GM23248 (cell line): Measurements from ENCODE around the gene LGI2. TPM values are rescaled to one million over a fixed set of nuclear protein-coding genes. Genes with fewer than 3 reads are reported as not detected.
A peak's percentile ranks its signal among the peaks of the same experiment; 100 is the strongest.

Source experiments
- DNase-seq: peaks from one replicate; pipeline ENCODE4 v3.0.0-alpha.2; 2015
- H2AFZ ChIP-seq: fragments of 200-600 bp; sonication (generic); 2 replicates; pipeline ENCODE4 v1.6.1; 2016; ENCODE audit warnings: antibody characterized with exemption
- H3F3A ChIP-seq: fragments of 200-600 bp; sonication (generic); 2 replicates; pipeline ENCODE4 v1.6.1; 2016; ENCODE audit warnings: mild to moderate bottlenecking, antibody characterized with exemption, mixed run types; ENCODE audit not compliant: insufficient read depth
- H3K27ac ChIP-seq: fragments of 200-600 bp; sonication (generic); 2 replicates; pipeline ENCODE4 v1.5.1; 2016; ENCODE audit warnings: mild to moderate bottlenecking
- H3K27me3 ChIP-seq: fragments of 200-600 bp; sonication (generic); replicated peaks from 2 replicates; pipeline ENCODE4 v1.6.1; 2016; ENCODE audit warnings: mild to moderate bottlenecking; ENCODE audit not compliant: insufficient read depth
- H3K36me3 ChIP-seq: fragments of 200-600 bp; sonication (generic); 2 replicates; pipeline ENCODE4 v1.6.1; 2016; ENCODE audit warnings: low read depth, mild to moderate bottlenecking
- H3K4me1 ChIP-seq: fragments of 200-600 bp; sonication (generic); 2 replicates; pipeline ENCODE4 v1.6.1; 2016; ENCODE audit warnings: mild to moderate bottlenecking; ENCODE audit not compliant: insufficient read depth
- H3K4me2 ChIP-seq: fragments of 200-600 bp; sonication (generic); one replicate; pipeline ENCODE4 v1.6.1; 2016; ENCODE audit warnings: mild to moderate bottlenecking; ENCODE audit not compliant: unreplicated experiment
- H3K4me3 ChIP-seq: fragments of 200-600 bp; sonication (generic); 2 replicates; pipeline ENCODE4 v1.5.1; 2016; ENCODE audit warnings: mild to moderate bottlenecking
- H3K79me2 ChIP-seq: fragments of 200-600 bp; sonication (generic); 2 replicates; pipeline ENCODE4 v1.6.1; 2016; ENCODE audit warnings: mild to moderate bottlenecking; ENCODE audit not compliant: insufficient read depth
- H3K9ac ChIP-seq: fragments of 200-600 bp; sonication (generic); 2 replicates; pipeline ENCODE4 v1.6.1; 2016; ENCODE audit warnings: mild to moderate bottlenecking
- H3K9me2 ChIP-seq: fragments of 200-600 bp; sonication (generic); 2 replicates; pipeline ENCODE4 v1.6.1; 2016; ENCODE audit warnings: mixed run types, mild to moderate bottlenecking, moderate library complexity; ENCODE audit not compliant: insufficient read depth
- H3K9me3 ChIP-seq: fragments of 200-600 bp; sonication (generic); one replicate; pipeline ENCODE4 v1.6.1; 2017; ENCODE audit warnings: low read depth
- H4K20me1 ChIP-seq: fragments of 200-600 bp; sonication (generic); 2 replicates; pipeline ENCODE4 v1.6.0; 2016; ENCODE audit not compliant: insufficient read depth
- EZH2 ChIP-seq: fragments of 200-600 bp; sonication (generic); IDR thresholded peaks from 2 replicates; pipeline ENCODE4 v1.6.1; 2018; ENCODE audit warnings: antibody characterized with exemption, mild to moderate bottlenecking; ENCODE audit not compliant: insufficient read depth, poor library complexity, severe bottlenecking
- EZH2phosphoT487 ChIP-seq: fragments of 200-600 bp; sonication (generic); IDR thresholded peaks from 2 replicates; pipeline ENCODE4 v1.6.1; 2018; ENCODE audit warnings: antibody characterized with exemption, moderate library complexity, mild to moderate bottlenecking, low read depth; ENCODE audit not compliant: insufficient read depth
- WGBS, 2 experiments: methylation state at CpG; one replicate each; pipeline ENCODE4 v1.1.6; 2015 to 2017; ENCODE audit warnings: low lambda C conversion rate in 2 of 2, low coverage in 1 of 2; ENCODE audit errors: missing lambda C conversion rate in 2 of 2; 5-methylcytosine and 5-hydroxymethylcytosine counted together
- in situ Hi-C: fragments of 300-500 bp; cut with MboI; formaldehyde crosslinking; loops from 2 replicates; pipeline ENCODE4 v1.15.0; 2020
- polyA plus RNA-seq: library from polyadenylated mRNA; unstranded; fragments of >200 nt; fragmentation: Nextera tagmentation; extraction: Ambion mirVana; gene quantifications from 2 replicates; pipeline ENCODE4 v1.2.1, GENCODE V29; 2016
- total RNA-seq: library from RNA; depleted of rRNA; stranded (reverse); fragments of >200 nt; shearing (Covaris generic); gene quantifications from 2 replicates; pipeline ENCODE4 v1.2.3, GENCODE V29; 2014

The LGI2 gene
- total and polyA plus RNA-seq, 2 experiments from 2014 or later: not detected

- Histone ChIP-seq H3F3A (peaks cover 7% of the 10 kb centered on the region; the same call in 1 of the 2 replicates), H3K4me2 (no peak overlapping the region), H3K27me3 (no peaks in the 10 kb centered on the region; the same call in 1 of the 2 replicates), H3K4me1 (peaks cover 10% of the 10 kb centered on the region), H3K79me2 (no peaks in the 10 kb centered on the region), H3K9me2 (no peaks in the 10 kb centered on the region), H3K9ac (no peak overlapping the region), H4K20me1 (no peaks in the 10 kb centered on the region), H3K36me3 (no peaks in the 10 kb centered on the region), H3K27ac (no peak overlapping the region), H3K9me3 (no peaks in the 10 kb centered on the region), H2AFZ (no peak overlapping the region), H3K4me3 (no peak overlapping the region)
- in situ Hi-C loops: no loop called here
- 7% methylated on average over 3 of the region's 3 CpGs for WGBS, 2 experiments
- no peak for TF ChIP-seq EZH2
- DNase-seq: peak; percentile 64
These were observed 57.4 kb downstream of the LGI2 start for GRCh38 chr4:24973404-24973746.

DNA sequence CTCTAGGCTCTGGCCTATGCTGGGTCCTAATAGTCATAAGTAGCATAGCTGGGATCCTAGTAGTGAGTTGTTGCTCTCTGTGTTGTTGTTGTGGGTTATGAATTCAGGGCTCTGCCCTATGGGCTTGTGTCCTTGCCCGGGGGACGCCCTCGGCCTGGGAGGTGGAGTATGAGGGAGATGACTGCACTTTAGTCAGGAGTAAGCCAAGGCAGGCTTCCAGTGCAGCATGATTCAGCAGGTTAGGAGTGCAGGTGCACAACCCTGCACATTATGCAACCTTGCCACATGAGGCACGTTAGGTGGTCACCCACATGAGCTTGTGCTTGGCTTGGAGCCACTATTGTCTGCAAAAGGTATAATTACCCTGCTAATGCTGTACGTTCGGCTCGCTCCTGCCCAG, 59.6 kb downstream of the LGI2 start:
- H3K36me3 ChIP-seq: no peaks in the 10 kb centered on the region

GRCh38 chr4:24970635-24971034, 60.1 kb downstream of the LGI2 start:
- in situ Hi-C loops: no loop called here

More for the DNA sequence above, 59.6 kb downstream of the LGI2 start:
- H3K27me3 ChIP-seq: no peaks in the 10 kb centered on the region; the same call in 1 of the 2 replicates
- in situ Hi-C loops: no loop called here
- no peak overlapping the region for H3K4me2 ChIP-seq
- no peak overlapping the region for H2AFZ ChIP-seq
- DNase-seq: no peak
- TF ChIP-seq EZH2 (no peak), EZH2phosphoT487 (no peak)
- no peak overlapping the region for H3K27ac ChIP-seq
- H3K4me3 ChIP-seq: no peak overlapping the region
- 69 to 71% methylated on average over 7 of the region's 7 CpGs for WGBS, 2 experiments
- H3K4me1 ChIP-seq: peaks cover 10% of the 10 kb centered on the region
- H3F3A ChIP-seq: peaks cover 7% of the 10 kb centered on the region; the same call in 1 of the 2 replicates
- no peak overlapping the region for H3K9ac ChIP-seq
- no peaks in the 10 kb centered on the region for H3K9me2 ChIP-seq
- no peaks in the 10 kb centered on the region for H4K20me1 ChIP-seq
- no peaks in the 10 kb centered on the region for H3K79me2 ChIP-seq
- H3K9me3 ChIP-seq: no peaks in the 10 kb centered on the region

GRCh38 chr4:24970191-24970590, 60.6 kb downstream of the LGI2 start:
- Histone ChIP-seq H3F3A (peaks cover 7% of the 10 kb centered on the region; the same call in 1 of the 2 replicates), H3K36me3 (no peaks in the 10 kb centered on the region), H3K27ac (no peak overlapping the region), H4K20me1 (no peaks in the 10 kb centered on the region), H3K27me3 (no peaks in the 10 kb centered on the region; the same call in 1 of the 2 replicates), H3K9me2 (no peaks in the 10 kb centered on the region), H3K4me3 (no peak overlapping the region), H2AFZ (no peak overlapping the region), H3K79me2 (no peaks in the 10 kb centered on the region), H3K4me1 (peaks cover 10% of the 10 kb centered on the region), H3K4me2 (no peak overlapping the region), H3K9ac (no peak overlapping the region), H3K9me3 (no peaks in the 10 kb centered on the region)
- TF ChIP-seq EZH2: no peak
- no peak for TF ChIP-seq EZH2phosphoT487
- in situ Hi-C loops: no loop called here
- 63% methylated on average over 5 of the region's 5 CpGs for WGBS, 2 experiments
- no peak for DNase-seq

More at GRCh38 chr4:24970635-24971034, 60.1 kb downstream of the LGI2 start:
- TF ChIP-seq EZH2phosphoT487 (no peak), EZH2 (no peak)
- H3K27me3 ChIP-seq: no peaks in the 10 kb centered on the region; the same call in 1 of the 2 replicates
- no peak overlapping the region for H2AFZ ChIP-seq
- no peak overlapping the region for H3K4me3 ChIP-seq
- DNase-seq: no peak
- peaks cover 10% of the 10 kb centered on the region for H3K4me1 ChIP-seq
- H3K9ac ChIP-seq: no peak overlapping the region
- 25 to 32% methylated on average over 2 of the region's 2 CpGs for WGBS, 2 experiments
- H3K27ac ChIP-seq: no peak overlapping the region
- no peaks in the 10 kb centered on the region for H3K79me2 ChIP-seq
- H3K9me3 ChIP-seq: no peaks in the 10 kb centered on the region
- H3K9me2 ChIP-seq: no peaks in the 10 kb centered on the region
- H3K36me3 ChIP-seq: no peaks in the 10 kb centered on the region
- no peak overlapping the region for H3K4me2 ChIP-seq
- peaks cover 7% of the 10 kb centered on the region; the same call in 1 of the 2 replicates for H3F3A ChIP-seq
- no peaks in the 10 kb centered on the region for H4K20me1 ChIP-seq

DNA sequence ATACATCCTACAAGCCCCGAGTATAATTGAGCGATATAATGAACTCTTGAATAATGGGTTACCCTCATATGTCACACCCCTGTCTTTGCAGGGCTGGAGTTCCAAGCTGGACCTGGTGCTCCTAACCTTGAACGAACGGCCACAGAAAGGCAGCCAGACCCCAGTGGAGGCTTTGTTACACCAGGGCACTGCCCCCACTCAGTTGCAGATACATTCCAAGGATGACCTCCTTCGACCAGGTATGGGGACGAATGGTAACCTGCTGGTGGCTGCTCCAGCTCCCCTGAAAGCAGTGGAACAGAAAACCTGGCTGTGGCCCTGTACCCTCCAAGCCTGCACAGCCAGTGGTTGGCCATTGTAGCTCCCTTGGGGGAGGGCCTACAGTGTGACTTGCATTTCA, 61.3 kb downstream of the LGI2 start:
- H3K27ac ChIP-seq: no peak overlapping the region
- H3K9ac ChIP-seq: no peak overlapping the region
- WGBS, 2 experiments: 48 to 58% methylated on average over 6 of the region's 6 CpGs
- H3K27me3 ChIP-seq: no peaks in the 10 kb centered on the region; the same call in 1 of the 2 replicates
- H3F3A ChIP-seq: peaks cover 7% of the 10 kb centered on the region; the same call in 1 of the 2 replicates
- no peak for TF ChIP-seq EZH2phosphoT487
- no peak for TF ChIP-seq EZH2
- no peaks in the 10 kb centered on the region for H4K20me1 ChIP-seq
- no peak overlapping the region for H2AFZ ChIP-seq
- DNase-seq: no peak
- no peaks in the 10 kb centered on the region for H3K36me3 ChIP-seq
- peaks cover 10% of the 10 kb centered on the region for H3K4me1 ChIP-seq
- H3K79me2 ChIP-seq: no peaks in the 10 kb centered on the region
- H3K9me2 ChIP-seq: no peaks in the 10 kb centered on the region
- H3K4me2 ChIP-seq: no peak overlapping the region
- no peaks in the 10 kb centered on the region for H3K9me3 ChIP-seq
- no peak overlapping the region for H3K4me3 ChIP-seq
- in situ Hi-C loops: no loop called here
